CD4-positive, alpha-beta memory T cell (primary cell): Measurements from ENCODE around the gene IP6K1. TPM values are rescaled to one million over a fixed set of nuclear protein-coding genes. Genes with fewer than 3 reads are reported as not detected.

Source experiments
- CTCF ChIA-PET: fragments of 350-600 bp; sonication (Branson Sonifier 250); formaldehyde crosslinking; loops from one replicate; lab custom pipeline; 2021; ENCODE audit warnings: inconsistent platforms; ENCODE audit not compliant: partially characterized antibody; lab: Charles Lee
- POLR2A ChIA-PET: fragments of 350-600 bp; sonication (Branson Sonifier 250); formaldehyde crosslinking; loops from one replicate; lab custom pipeline; 2021; ENCODE audit not compliant: partially characterized antibody; lab: Charles Lee
- DNase-seq, 5 donors: peaks; one replicate each; pipeline versions ENCODE4 v3.0.0 to v3.0.0-alpha.2; 2020 to 2022; ENCODE audit warnings: mixed read lengths in 1 of 5
- H3K27ac ChIP-seq: one replicate; pipeline ENCODE4 v1.7.0; 2013; ENCODE audit warnings: low read depth, low read length
- H3K27me3 ChIP-seq: 2 replicates; pipeline ENCODE4 v1.7.0; 2013; ENCODE audit warnings: mild to moderate bottlenecking, low read length, moderate library complexity; ENCODE audit not compliant: insufficient read depth
- H3K36me3 ChIP-seq: 2 replicates; pipeline ENCODE4 v1.7.0; 2013; ENCODE audit warnings: mild to moderate bottlenecking, low read length, moderate library complexity; ENCODE audit not compliant: insufficient read depth
- H3K4me1 ChIP-seq: 2 replicates; pipeline ENCODE4 v1.7.0; 2013; ENCODE audit warnings: mild to moderate bottlenecking, low read length, moderate library complexity; ENCODE audit not compliant: insufficient read depth
- H3K4me3 ChIP-seq, 2 donors: one replicate each; pipeline ENCODE4 v1.7.0; 2013; ENCODE audit warnings: low read length in 2 of 2, mild to moderate bottlenecking in 1 of 2
- H3K9me3 ChIP-seq, 2 donors: one replicate each; pipeline ENCODE4 v1.7.0; 2013; ENCODE audit warnings: low read length in 2 of 2, control low read depth in 1 of 2; ENCODE audit not compliant: control insufficient read depth in 1 of 2
- H3K27ac Mint-ChIP-seq, 7 donors: one replicate each; pipeline ENCODE4 v1.8.0; 2020 to 2021; ENCODE audit warnings: mixed read lengths in 7 of 7, mild to moderate bottlenecking in 6 of 7, inconsistent platforms in 3 of 7, moderate library complexity in 3 of 7
- H3K27me3 Mint-ChIP-seq, 2 donors: one replicate each; pipeline ENCODE4 v1.8.0; 2020 to 2021; ENCODE audit warnings: mixed read lengths in 2 of 2
- H3K36me3 Mint-ChIP-seq, 2 donors: one replicate each; pipeline ENCODE4 v1.8.0; 2020 to 2021; ENCODE audit warnings: mixed read lengths in 2 of 2, inconsistent platforms in 1 of 2, mild to moderate bottlenecking in 1 of 2
- H3K4me1 Mint-ChIP-seq, 4 donors: one replicate each; pipeline ENCODE4 v1.8.0; 2020 to 2021; ENCODE audit warnings: mixed read lengths in 4 of 4, mild to moderate bottlenecking in 1 of 4
- H3K4me3 Mint-ChIP-seq, 8 donors: one replicate each; pipeline ENCODE4 v1.8.0; 2020 to 2021; ENCODE audit warnings: mixed read lengths in 8 of 8, mild to moderate bottlenecking in 7 of 8, moderate library complexity in 6 of 8, inconsistent platforms in 3 of 8
- H3K9me3 Mint-ChIP-seq, 8 donors: one replicate each; pipeline ENCODE4 v1.8.0; 2020 to 2021; ENCODE audit warnings: mixed read lengths in 8 of 8, mild to moderate bottlenecking in 5 of 8, inconsistent platforms in 3 of 8, moderate library complexity in 1 of 8
- intact Hi-C: fragments of 100-400 bp; cut with micrococcal nuclease; formaldehyde crosslinking; loops from one replicate; pipeline ENCODE4 v1.15.1; 2023
- polyA plus RNA-seq, 2 donors: library from polyadenylated mRNA; unstranded; fragments of 300-500 nt; fragmentation: Illumina TruSeq; gene quantifications; one replicate each; pipeline ENCODE4 v1.2.3, GENCODE V29; 2021
- total RNA-seq, 2 experiments: library from RNA; stranded (reverse); gene quantifications; one replicate each; pipeline ENCODE4 v1.2.3, GENCODE V29; 2021

The IP6K1 gene
- total and polyA plus RNA-seq, 4 experiments from 2014 or later = 19.4 to 60.0 (median 44.4) TPM

- Histone ChIP-seq H3K9me3 (no peaks in the 10 kb centered on the region), H3K36me3 (peaks cover 7% of the 10 kb centered on the region), H3K27ac (no peak overlapping the region), H3K4me3 (no peak overlapping the region), H3K27me3 (no peaks in the 10 kb centered on the region), H3K4me1 (peaks cover 37% of the 10 kb centered on the region)
- intact Hi-C loops = no loop called here
- no peak overlapping the region for H3K27ac Mint-ChIP-seq
- peaks cover 21 to 53% (median 32%) of the 10 kb centered on the region in 4 donors for H3K4me1 Mint-ChIP-seq
- no peaks in the 10 kb centered on the region for H3K27me3 Mint-ChIP-seq
- H3K4me3 Mint-ChIP-seq = no peak overlapping the region
- ChIA-PET POLR2A (no interaction called here), CTCF (no interaction called here)
- no peaks in the 10 kb centered on the region for H3K9me3 Mint-ChIP-seq
- DNase-seq = no peak
- H3K36me3 Mint-ChIP-seq = peaks cover 6 to 20% of the 10 kb centered on the region in 2 donors
These were observed 14.9 kb downstream of the IP6K1 start for GRCh38 chr3:49771340-49771938.

DNA sequence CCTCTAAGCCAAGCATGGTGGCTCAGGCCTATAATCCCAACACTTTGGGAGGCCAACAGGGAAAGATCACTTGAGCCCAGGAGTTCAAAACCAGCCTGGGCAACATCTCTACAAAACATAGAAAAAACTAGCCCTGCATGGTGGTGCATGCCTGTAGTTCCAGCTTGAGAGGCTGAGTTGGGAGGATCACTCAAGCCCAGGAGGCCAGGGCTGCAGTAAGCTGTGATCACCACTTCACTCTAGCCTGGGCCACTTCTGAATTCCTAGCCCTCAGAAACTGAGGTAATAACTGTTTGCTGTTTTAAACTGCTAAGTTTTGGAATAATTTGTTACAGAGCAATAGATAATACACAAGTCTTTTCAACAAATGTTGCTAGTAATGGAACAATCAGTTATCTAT lies 16.4 kb downstream of the IP6K1 start:
- Mint-ChIP-seq H3K4me1 (peaks cover 22 to 46% (median 26%) of the 10 kb centered on the region in 4 donors), H3K4me3 (no peak overlapping the region), H3K27ac (peak overlapping the region in 3 of 7 donors; percentile 1 to 8 (median 1)), H3K36me3 (peaks cover 8 to 20% of the 10 kb centered on the region in 2 donors), H3K9me3 (no peaks in the 10 kb centered on the region), H3K27me3 (no peaks in the 10 kb centered on the region)
- POLR2A ChIA-PET = interaction anchor here (0.7 kb wide), 1 partner anchor 241 kb away, joined by 3 read pairs; no protein-coding TSS in a partner anchor
- Histone ChIP-seq H3K4me3 (no peak overlapping the region), H3K27ac (no peak overlapping the region), H3K27me3 (no peaks in the 10 kb centered on the region), H3K36me3 (peaks cover under 1% of the 10 kb centered on the region), H3K4me1 (peaks cover 34% of the 10 kb centered on the region), H3K9me3 (no peaks in the 10 kb centered on the region)
- DNase-seq = no peak
- intact Hi-C loops = no loop called here
- CTCF ChIA-PET = interaction anchor here (1.4 to 1.8 kb wide), 2 partner anchors 13 to 69 kb away, joined by 3 to 4 read pairs; no protein-coding TSS in a partner anchor

DNA sequence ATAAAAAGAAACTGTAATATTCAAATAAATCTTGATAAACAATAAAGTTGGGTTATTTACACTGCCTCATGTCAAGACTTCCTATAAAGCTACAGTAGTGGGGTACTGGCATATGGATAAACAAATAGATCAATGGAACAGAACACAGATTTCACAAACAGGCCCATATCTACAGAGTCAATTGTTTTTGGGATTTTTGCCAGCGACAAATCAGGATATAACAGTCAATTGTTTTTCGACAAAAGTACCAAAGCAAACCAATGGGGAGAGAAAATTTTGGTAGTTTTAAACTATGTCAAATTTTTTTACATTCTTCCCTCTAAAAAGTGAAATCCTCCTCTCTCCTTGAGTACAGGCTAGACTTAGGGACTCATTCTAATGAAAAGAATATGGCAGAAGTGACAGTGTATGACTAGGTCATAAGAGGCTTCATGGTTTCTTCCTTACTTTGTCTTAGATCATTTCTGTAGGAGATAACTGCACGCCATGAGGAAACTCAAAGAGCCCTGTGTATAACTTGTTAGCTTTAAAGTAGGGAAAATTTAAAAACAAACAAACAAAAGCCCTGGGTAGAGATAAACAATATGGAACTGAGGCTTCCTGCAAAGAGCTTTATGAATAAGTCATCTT lies 16.9 kb downstream of the IP6K1 start:
- no peak overlapping the region for H3K27ac ChIP-seq
- Mint-ChIP-seq H3K36me3 (peaks cover 10 to 17% of the 10 kb centered on the region in 2 donors), H3K4me3 (no peak overlapping the region), H3K27ac (peak overlapping the region in 1 of 7 donors; percentile 8), H3K27me3 (no peaks in the 10 kb centered on the region), H3K9me3 (no peaks in the 10 kb centered on the region), H3K4me1 (peaks cover 21 to 47% (median 22%) of the 10 kb centered on the region in 4 donors)
- ChIA-PET CTCF (interaction anchor here (0.7 to 1.8 kb wide), 2 partner anchors 10 to 12 kb away, joined by 3 read pairs; no protein-coding TSS in a partner anchor), POLR2A (no interaction called here)
- peaks cover 30% of the 10 kb centered on the region for H3K4me1 ChIP-seq
- no peaks in the 10 kb centered on the region for H3K36me3 ChIP-seq
- H3K9me3 ChIP-seq = no peaks in the 10 kb centered on the region
- no peak for DNase-seq
- intact Hi-C loops = no loop called here
- no peaks in the 10 kb centered on the region for H3K27me3 ChIP-seq
- H3K4me3 ChIP-seq = no peak overlapping the region

GRCh38 chr3:49763981-49764380 lies 22.4 kb downstream of the IP6K1 start:
- Histone ChIP-seq H3K36me3 (no peaks in the 10 kb centered on the region), H3K27ac (no peak overlapping the region), H3K4me1 (no peaks in the 10 kb centered on the region), H3K27me3 (no peaks in the 10 kb centered on the region), H3K9me3 (no peaks in the 10 kb centered on the region), H3K4me3 (no peak overlapping the region)
- Mint-ChIP-seq H3K27ac (no peak overlapping the region), H3K4me3 (no peak overlapping the region), H3K36me3 (peaks cover 4 to 9% of the 10 kb centered on the region in 2 donors), H3K9me3 (no peaks in the 10 kb centered on the region), H3K27me3 (no peaks in the 10 kb centered on the region), H3K4me1 (peaks cover 8 to 26% (median 12%) of the 10 kb centered on the region in 4 donors)
- ChIA-PET CTCF (no interaction called here), POLR2A (interaction anchor here (1.0 kb wide), 1 partner anchor 22 kb away, joined by 3 read pairs; the partner anchor contains the start of gene IP6K1)
- intact Hi-C loops = no loop called here
- DNase-seq = no peak

GRCh38 chr3:49761661-49762060 lies 24.7 kb downstream of the IP6K1 start:
- no peak overlapping the region for H3K27ac Mint-ChIP-seq
- no peak for DNase-seq
- H3K4me1 Mint-ChIP-seq = peaks cover 18 to 27% (median 20%) of the 10 kb centered on the region in 4 donors
- Histone ChIP-seq H3K27ac (no peak overlapping the region), H3K36me3 (no peaks in the 10 kb centered on the region), H3K9me3 (no peaks in the 10 kb centered on the region), H3K4me1 (no peaks in the 10 kb centered on the region), H3K4me3 (no peak overlapping the region), H3K27me3 (no peaks in the 10 kb centered on the region)
- no peaks in the 10 kb centered on the region for H3K9me3 Mint-ChIP-seq
- ChIA-PET CTCF (no interaction called here), POLR2A (no interaction called here)
- H3K4me3 Mint-ChIP-seq = no peak overlapping the region
- H3K27me3 Mint-ChIP-seq = no peaks in the 10 kb centered on the region
- intact Hi-C loops = no loop called here
- H3K36me3 Mint-ChIP-seq = peaks cover 4 to 7% of the 10 kb centered on the region in 2 donors

GRCh38 chr3:49759226-49759625 lies 27.1 kb downstream of the IP6K1 start:
- DNase-seq = no peak
- no peaks in the 10 kb centered on the region for H3K9me3 ChIP-seq
- intact Hi-C loops = no loop called here
- no peaks in the 10 kb centered on the region for H3K27me3 Mint-ChIP-seq
- H3K27ac Mint-ChIP-seq = peak overlapping the region in 2 of 7 donors; percentile 34 to 43
- H3K9me3 Mint-ChIP-seq = no peaks in the 10 kb centered on the region
- H3K4me3 Mint-ChIP-seq = no peak overlapping the region
- H3K27me3 ChIP-seq = no peaks in the 10 kb centered on the region
- no peaks in the 10 kb centered on the region for H3K36me3 ChIP-seq
- peaks cover 0 to 5% of the 10 kb centered on the region in 2 donors for H3K36me3 Mint-ChIP-seq
- ChIA-PET POLR2A (no interaction called here), CTCF (interaction anchor here (0.8 kb wide), 1 partner anchor 10 kb away, joined by 3 read pairs; no protein-coding TSS in a partner anchor)
- H3K4me3 ChIP-seq = no peak overlapping the region
- peaks cover 5% of the 10 kb centered on the region for H3K4me1 ChIP-seq
- peaks cover 24 to 36% (median 31%) of the 10 kb centered on the region in 4 donors for H3K4me1 Mint-ChIP-seq
- H3K27ac ChIP-seq = no peak overlapping the region

DNA sequence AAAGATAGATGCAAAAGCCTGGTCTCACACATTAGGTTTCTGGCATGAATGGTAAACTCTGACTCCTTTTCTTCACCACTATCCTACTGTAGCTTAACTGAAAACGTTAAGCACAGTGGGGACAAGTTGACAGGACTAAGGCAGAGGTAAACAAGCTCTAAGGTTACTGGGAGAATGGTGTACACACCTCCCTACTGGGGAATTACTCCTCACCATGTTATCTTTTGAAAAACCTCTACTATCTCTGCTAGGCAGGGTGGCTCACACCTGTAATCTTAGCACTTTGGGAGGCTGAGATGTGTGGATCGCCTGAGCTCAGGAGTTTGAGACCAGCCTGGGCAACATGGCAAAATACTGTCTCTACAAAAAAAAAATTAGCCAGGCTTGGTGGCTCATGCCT lies 29.1 kb downstream of the IP6K1 start:
- no peak overlapping the region for H3K4me3 ChIP-seq
- CTCF ChIA-PET = interaction anchor here (0.7 to 1.5 kb wide), 2 partner anchors 13 to 16 kb away, joined by 3 read pairs; no protein-coding TSS in a partner anchor
- Mint-ChIP-seq H3K4me3 (no peak overlapping the region), H3K4me1 (peaks cover 33 to 50% (median 40%) of the 10 kb centered on the region in 4 donors), H3K9me3 (no peaks in the 10 kb centered on the region), H3K27me3 (no peaks in the 10 kb centered on the region), H3K36me3 (peaks cover 0 to 8% of the 10 kb centered on the region in 2 donors), H3K27ac (no peak overlapping the region)
- POLR2A ChIA-PET = no interaction called here
- H3K36me3 ChIP-seq = no peaks in the 10 kb centered on the region
- no peak for DNase-seq
- intact Hi-C loops = no loop called here
- no peak overlapping the region for H3K27ac ChIP-seq
- H3K27me3 ChIP-seq = no peaks in the 10 kb centered on the region
- H3K9me3 ChIP-seq = no peaks in the 10 kb centered on the region
- peaks cover 10% of the 10 kb centered on the region for H3K4me1 ChIP-seq
